Mesendoderm (in vitro differentiated cells): ENCODE data around the gene KCNJ9.

Experiments used
- DNase-seq: peaks from one replicate; pipeline ENCODE4 v3.0.0; 2013
- H2AK5ac ChIP-seq: 2 replicates; pipeline ENCODE4 v1.6.1; 2013; ENCODE audit warnings: low read length, inconsistent platforms
- H2BK120ac ChIP-seq: 2 replicates; pipeline ENCODE4 v1.6.1; 2013; ENCODE audit warnings: low read depth, mild to moderate bottlenecking, low read length, moderate library complexity, mixed read lengths
- H2BK15ac ChIP-seq: replicated peaks from 2 replicates; pipeline ENCODE4 v1.6.1; 2013; ENCODE audit warnings: low read depth, mild to moderate bottlenecking, moderate library complexity
- H2BK5ac ChIP-seq: 2 replicates; pipeline ENCODE4 v1.6.1; 2013; ENCODE audit warnings: low read length, inconsistent platforms
- H3K18ac ChIP-seq: 2 replicates; pipeline ENCODE4 v1.6.1; 2013; ENCODE audit warnings: mild to moderate bottlenecking, low read length, mixed read lengths
- H3K23ac ChIP-seq: one replicate; pipeline ENCODE4 v1.6.1; 2013; ENCODE audit warnings: low read length
- H3K27ac ChIP-seq: 2 replicates; pipeline ENCODE4 v1.5.1; 2013; ENCODE audit warnings: low read depth, mild to moderate bottlenecking, inconsistent platforms, low read length, moderate library complexity
- H3K27me3 ChIP-seq: 2 replicates; pipeline ENCODE4 v1.6.1; 2013; ENCODE audit warnings: low read length, control low read depth, mild to moderate bottlenecking, inconsistent platforms; ENCODE audit not compliant: insufficient read depth, poor library complexity
- H3K36me3 ChIP-seq: 2 replicates; pipeline ENCODE4 v1.6.1; 2013; ENCODE audit warnings: low read length, inconsistent platforms; ENCODE audit not compliant: control insufficient read depth, insufficient read depth
- H3K4ac ChIP-seq: one replicate; pipeline ENCODE4 v1.6.1; 2013; ENCODE audit warnings: low read depth, mild to moderate bottlenecking, low read length, moderate library complexity
- H3K4me1 ChIP-seq: 2 replicates; pipeline ENCODE4 v1.6.1; 2013; ENCODE audit warnings: low read depth, low read length, inconsistent platforms; ENCODE audit not compliant: control insufficient read depth
- H3K4me2 ChIP-seq: 2 replicates; pipeline ENCODE4 v1.6.1; 2013; ENCODE audit warnings: low read length
- H3K4me3 ChIP-seq: 2 replicates; pipeline ENCODE4 v1.5.1; 2013; ENCODE audit warnings: mild to moderate bottlenecking, low read length
- H3K56ac ChIP-seq: one replicate; pipeline ENCODE4 v1.6.1; 2013; ENCODE audit warnings: low read length
- H3K79me1 ChIP-seq: 2 replicates; pipeline ENCODE4 v1.6.1; 2013; ENCODE audit warnings: low read length, inconsistent platforms
- H3K79me2 ChIP-seq: 2 replicates; pipeline ENCODE4 v1.6.1; 2013; ENCODE audit warnings: mild to moderate bottlenecking, low read length; ENCODE audit not compliant: control insufficient read depth, insufficient read depth
- H3K9ac ChIP-seq: 2 replicates; pipeline ENCODE4 v1.6.1; 2013; ENCODE audit warnings: low read length, inconsistent platforms
- H4K5ac ChIP-seq: one replicate; pipeline ENCODE4 v1.6.1; 2013; ENCODE audit warnings: low read length
- H4K8ac ChIP-seq: one replicate; pipeline ENCODE4 v1.6.1; 2013; ENCODE audit warnings: low read depth, mild to moderate bottlenecking, control low read depth, low read length, moderate library complexity
- WGBS: extraction: QIAGEN DNeasy Blood & Tissue Kit; methylation state at CpG from one replicate; pipeline ENCODE4 v1.1.7; 2013; ENCODE audit warnings: low lambda C conversion rate, missing lambda C conversion rate; ENCODE audit not compliant: insufficient coverage; ENCODE audit errors: extremely low coverage; 5-methylcytosine and 5-hydroxymethylcytosine counted together

KCNJ9 gene

DNA sequence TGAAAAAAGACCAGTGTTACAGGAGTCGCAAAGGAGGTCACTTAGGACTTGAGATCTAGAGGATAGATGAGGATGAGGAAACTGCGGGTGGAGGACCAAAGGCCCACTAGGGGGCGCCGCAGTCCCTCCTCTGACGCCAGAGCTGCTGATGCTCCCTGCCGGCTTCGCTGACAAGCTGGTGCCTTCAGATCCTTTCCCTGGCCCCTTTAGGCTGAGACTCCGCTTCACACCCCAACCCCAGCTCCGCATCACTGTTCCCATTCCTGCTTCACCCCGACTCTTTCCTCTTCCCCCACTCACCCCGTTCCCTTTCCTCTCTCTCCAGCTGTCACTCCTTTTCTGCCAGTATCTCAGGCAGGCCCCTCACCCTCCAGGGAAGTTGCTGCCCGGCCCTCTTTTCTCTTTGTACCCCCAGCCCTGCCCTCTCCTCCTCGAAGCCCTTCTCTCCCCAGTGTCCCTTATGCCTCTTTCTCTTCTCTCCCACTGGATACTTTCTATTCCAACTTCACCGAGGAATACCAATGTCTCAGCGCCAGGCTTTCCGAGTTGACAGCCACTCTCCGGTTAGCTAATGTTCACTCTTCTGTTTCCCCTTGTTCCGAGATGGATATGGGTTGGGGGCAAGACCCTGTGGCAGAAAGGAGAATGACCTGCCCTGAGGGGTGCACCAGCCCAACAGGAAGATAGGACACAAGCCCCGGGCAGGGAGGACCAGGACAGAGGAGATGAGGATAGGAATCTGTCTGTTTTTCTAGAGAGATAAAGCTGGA, 4.5 kb downstream of the KCNJ9 start:
- no peak overlapping the region for H2BK15ac ChIP-seq
- no CpG with 5 or more reads among the region's 19 CpGs for WGBS
- no peak overlapping the region for H2BK120ac ChIP-seq
- no peak overlapping the region for H3K23ac ChIP-seq
- no peak overlapping the region for H4K8ac ChIP-seq
- H3K56ac ChIP-seq, result no peak overlapping the region
- H3K27me3 ChIP-seq, result peaks cover 2% of the 10 kb centered on the region
- no peaks in the 10 kb centered on the region for H3K79me2 ChIP-seq
- H3K4ac ChIP-seq, result no peak overlapping the region
- no peak overlapping the region for H4K5ac ChIP-seq
- no peak overlapping the region for H3K4me3 ChIP-seq
- H3K27ac ChIP-seq, result no peak overlapping the region
- H3K4me1 ChIP-seq, result no peaks in the 10 kb centered on the region
- peak; percentile 90 for DNase-seq
- no peak overlapping the region for H3K4me2 ChIP-seq
- H3K9ac ChIP-seq, result no peak overlapping the region
- H2BK5ac ChIP-seq, result no peak overlapping the region
- no peaks in the 10 kb centered on the region for H3K36me3 ChIP-seq
- H2AK5ac ChIP-seq, result no peak overlapping the region
- no peak overlapping the region for H3K18ac ChIP-seq
- H3K79me1 ChIP-seq, result no peaks in the 10 kb centered on the region

- Histone ChIP-seq H2BK120ac (no peak overlapping the region), H3K23ac (no peak overlapping the region), H3K27me3 (peaks cover 2% of the 10 kb centered on the region)
Observed at GRCh38 chr1:160086456-160086892, 5.1 kb downstream of the KCNJ9 start.

GRCh38 chr1:160087118-160087662, 5.9 kb downstream of the KCNJ9 start:
- H3K4me2 ChIP-seq, result no peak overlapping the region
- H4K8ac ChIP-seq, result no peak overlapping the region
- no peak overlapping the region for H3K18ac ChIP-seq
- no peak overlapping the region for H3K4me3 ChIP-seq
- H2AK5ac ChIP-seq, result no peak overlapping the region
- no peaks in the 10 kb centered on the region for H3K4me1 ChIP-seq
- no CpG with 5 or more reads among the region's 12 CpGs for WGBS
- H3K79me1 ChIP-seq, result no peaks in the 10 kb centered on the region
- H3K79me2 ChIP-seq, result no peaks in the 10 kb centered on the region
- no peak for DNase-seq
- H3K36me3 ChIP-seq, result peaks cover 1% of the 10 kb centered on the region
- no peak overlapping the region for H3K23ac ChIP-seq
- H2BK5ac ChIP-seq, result no peak overlapping the region
- H2BK120ac ChIP-seq, result no peak overlapping the region
- H3K27me3 ChIP-seq, result peaks cover 2% of the 10 kb centered on the region
- H4K5ac ChIP-seq, result no peak overlapping the region
- no peak overlapping the region for H3K4ac ChIP-seq
- H2BK15ac ChIP-seq, result no peak overlapping the region
- H3K9ac ChIP-seq, result no peak overlapping the region
- no peak overlapping the region for H3K56ac ChIP-seq
- no peak overlapping the region for H3K27ac ChIP-seq

More at GRCh38 chr1:160086456-160086892, 5.1 kb downstream of the KCNJ9 start:
- H2BK5ac ChIP-seq, result no peak overlapping the region
- no peaks in the 10 kb centered on the region for H3K79me2 ChIP-seq
- H3K9ac ChIP-seq, result no peak overlapping the region
- no peak overlapping the region for H4K5ac ChIP-seq
- H3K79me1 ChIP-seq, result no peaks in the 10 kb centered on the region
- DNase-seq, result no peak
- H3K4ac ChIP-seq, result no peak overlapping the region
- no peak overlapping the region for H3K18ac ChIP-seq
- H3K56ac ChIP-seq, result no peak overlapping the region
- no peak overlapping the region for H3K4me3 ChIP-seq
- H4K8ac ChIP-seq, result no peak overlapping the region
- no peak overlapping the region for H3K27ac ChIP-seq
- WGBS, result no CpG with 5 or more reads among the region's 5 CpGs
- no peak overlapping the region for H2AK5ac ChIP-seq
- no peak overlapping the region for H2BK15ac ChIP-seq
- H3K4me2 ChIP-seq, result no peak overlapping the region
- H3K4me1 ChIP-seq, result no peaks in the 10 kb centered on the region
- H3K36me3 ChIP-seq, result no peaks in the 10 kb centered on the region

DNA sequence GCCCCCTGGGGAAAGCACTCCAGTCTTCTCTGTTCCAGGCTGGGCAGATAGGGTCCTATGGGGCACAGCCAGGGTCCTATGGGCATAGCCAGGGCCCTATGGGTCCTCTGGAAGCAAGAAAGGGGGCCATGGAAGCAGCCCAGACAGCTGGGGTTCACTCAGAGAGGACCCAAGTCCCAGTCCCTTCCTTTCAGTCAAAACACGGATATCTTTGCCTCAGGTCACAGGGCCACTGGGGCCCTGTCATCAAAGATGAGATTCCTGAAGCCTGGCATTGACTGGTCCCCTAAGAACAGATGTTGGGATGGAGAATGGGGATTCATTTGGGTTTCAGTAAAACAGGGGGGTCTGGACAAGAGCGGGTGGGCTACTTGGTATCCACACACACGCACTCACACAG, 8.5 kb downstream of the KCNJ9 start:
- Histone ChIP-seq H3K79me2 (no peaks in the 10 kb centered on the region), H3K18ac (no peak overlapping the region), H3K79me1 (no peaks in the 10 kb centered on the region), H3K27me3 (no peaks in the 10 kb centered on the region), H3K36me3 (peaks cover 1% of the 10 kb centered on the region), H3K4me3 (no peak overlapping the region), H4K8ac (no peak overlapping the region), H3K9ac (no peak overlapping the region), H2AK5ac (no peak overlapping the region), H3K4me1 (no peaks in the 10 kb centered on the region), H3K4me2 (no peak overlapping the region), H3K56ac (no peak overlapping the region), H2BK5ac (no peak overlapping the region), H3K23ac (no peak overlapping the region), H2BK120ac (no peak overlapping the region), H3K27ac (no peak overlapping the region), H3K4ac (no peak overlapping the region), H4K5ac (no peak overlapping the region), H2BK15ac (no peak overlapping the region)
- no CpG with 5 or more reads among the region's 3 CpGs for WGBS
- no peak for DNase-seq

GRCh38 chr1:160090760-160091159, 9.4 kb downstream of the KCNJ9 start:
- no CpG with 5 or more reads among the region's 4 CpGs for WGBS
- Histone ChIP-seq H3K4me2 (no peak overlapping the region), H3K27me3 (no peaks in the 10 kb centered on the region)

More at GRCh38 chr1:160090760-160091159, 9.4 kb downstream of the KCNJ9 start:
- Histone ChIP-seq H4K5ac (no peak overlapping the region), H3K9ac (no peak overlapping the region), H2AK5ac (no peak overlapping the region), H2BK15ac (no peak overlapping the region), H3K27ac (no peak overlapping the region), H3K18ac (no peak overlapping the region), H3K79me2 (peaks cover 3% of the 10 kb centered on the region), H3K56ac (no peak overlapping the region), H3K4me1 (peaks cover 7% of the 10 kb centered on the region), H2BK120ac (no peak overlapping the region), H4K8ac (no peak overlapping the region), H3K23ac (no peak overlapping the region), H3K4me3 (no peak overlapping the region), H3K36me3 (peaks cover 1% of the 10 kb centered on the region), H2BK5ac (no peak overlapping the region), H3K4ac (no peak overlapping the region), H3K79me1 (peaks cover 3% of the 10 kb centered on the region)
- no peak for DNase-seq
